Measurements from ENCODE around the gene CDC20. TPM values are rescaled to one million over a fixed set of nuclear protein-coding genes. Genes with fewer than 3 reads are reported as not detected.

Gene CDC20
- total RNA-seq, 4 donors from 2014 or later, result 0.38 to 3.0 (median 1.6) TPM

GRCh38 chr1:43382027-43382779 lies 23.4 kb downstream of the CDC20 start:
- TF ChIP-seq CTCF (IDR thresholded peaks at IDR 0.05), result no peak
- no peak for DNase-seq (ENCODE audit: low spot score)
- ATAC-seq (ENCODE audit: low FRiP score), result no peak

- ATAC-seq (ENCODE audit: low FRiP score), result no peak
- TF ChIP-seq CTCF (IDR thresholded peaks at IDR 0.05), result no peak
- DNase-seq (ENCODE audit: low spot score), result no peak
These were observed 24.7 kb downstream of the CDC20 start for GRCh38 chr1:43383449-43383848.

- DNase-seq (ENCODE audit: low spot score) (no peak), ATAC-seq (ENCODE audit: low FRiP score) (no peak)
- no peak for TF ChIP-seq CTCF (IDR thresholded peaks at IDR 0.05)
These were observed 27.9 kb downstream of the CDC20 start for GRCh38 chr1:43386676-43387075.

GRCh38 chr1:43387976-43388599 lies 29.3 kb downstream of the CDC20 start:
- ATAC-seq (ENCODE audit: low FRiP score), result no peak
- DNase-seq (ENCODE audit: low spot score), result no peak
- no peak for TF ChIP-seq CTCF (IDR thresholded peaks at IDR 0.05)

GRCh38 chr1:43388613-43389012 lies 29.8 kb downstream of the CDC20 start:
- ATAC-seq (ENCODE audit: low FRiP score), result no peak
- DNase-seq (ENCODE audit: low spot score), result no peak
- no peak for TF ChIP-seq CTCF (IDR thresholded peaks at IDR 0.05)

- TF ChIP-seq CTCF (IDR thresholded peaks at IDR 0.05), result no peak
- DNase-seq (ENCODE audit: low spot score) (peak; percentile 96), ATAC-seq (ENCODE audit: low FRiP score) (peak; percentile 97)
These were observed 30.8 kb downstream of the CDC20 start, which contains the start of the genes MED8 and SZT2 for GRCh38 chr1:43389326-43390313. Gene MED8 (minus strand): TSS chr1:43389800. CDS start chr1:43389764, 36 bp downstream. Gene SZT2 (plus strand): TSS chr1:43389899. CDS start chr1:43389969, 70 bp downstream.
